GM23338 (cell line): Measurements from ENCODE around the gene THRB. TPM values are rescaled to one million over a fixed set of nuclear protein-coding genes. Genes with fewer than 3 reads are reported as not detected.

Experiments
- ATAC-seq: fragments of 200-7000 bp; cut with Tn5 transposase; 3 replicates; pipeline ENCODE4 v1.9.1; 2020
- DNase-seq: peaks from one replicate; pipeline ENCODE4 v3.0.0-alpha.2; 2015; ENCODE audit warnings: low spot score
- H2AFZ ChIP-seq: fragments of 200-600 bp; sonication (generic); 2 replicates; pipeline ENCODE4 v1.8.0; 2016; ENCODE audit warnings: antibody characterized with exemption, mild to moderate bottlenecking, moderate library complexity
- H3F3A ChIP-seq: fragments of 200-600 bp; sonication (generic); replicated peaks from 2 replicates; pipeline ENCODE4 v1.8.0; 2017; ENCODE audit warnings: antibody characterized with exemption, mixed run types, low read depth
- H3K27ac ChIP-seq: fragments of 200-600 bp; sonication (generic); 2 replicates; pipeline ENCODE4 v1.6.1; 2016; ENCODE audit warnings: low read depth
- H3K27me3 ChIP-seq: fragments of 200-600 bp; sonication (generic); 2 replicates; pipeline ENCODE4 v1.8.0; 2016; ENCODE audit warnings: mild to moderate bottlenecking, mixed run types, moderate library complexity; ENCODE audit not compliant: insufficient read depth
- H3K36me3 ChIP-seq: fragments of 200-600 bp; sonication (generic); 2 replicates; pipeline ENCODE4 v1.8.0; 2016; ENCODE audit warnings: mild to moderate bottlenecking; ENCODE audit not compliant: insufficient read depth
- H3K4me1 ChIP-seq: fragments of 200-600 bp; sonication (generic); 2 replicates; pipeline ENCODE4 v1.8.0; 2016; ENCODE audit warnings: mild to moderate bottlenecking, moderate library complexity; ENCODE audit not compliant: insufficient read depth
- H3K4me2 ChIP-seq: fragments of 200-600 bp; sonication (generic); 2 replicates; pipeline ENCODE4 v1.7.1; 2017; ENCODE audit warnings: mixed run types
- H3K4me3 ChIP-seq: fragments of 200-600 bp; sonication (generic); 2 replicates; pipeline ENCODE4 v1.6.1; 2016; ENCODE audit warnings: mixed run types
- H3K79me2 ChIP-seq: fragments of 200-600 bp; sonication (generic); replicated peaks from 2 replicates; pipeline ENCODE4 v1.8.0; 2017; ENCODE audit warnings: mild to moderate bottlenecking; ENCODE audit not compliant: insufficient read depth
- H3K9me2 ChIP-seq: fragments of 200-600 bp; sonication (generic); 2 replicates; pipeline ENCODE4 v1.8.0; 2017; ENCODE audit not compliant: insufficient read depth
- H4K20me1 ChIP-seq: fragments of 200-600 bp; sonication (generic); replicated peaks from 2 replicates; pipeline ENCODE4 v1.8.0; 2017; ENCODE audit warnings: mild to moderate bottlenecking; ENCODE audit not compliant: insufficient read depth
- H3K27ac Mint-ChIP-seq: 2 replicates; pipeline ENCODE4 v1.8.0; 2020; ENCODE audit warnings: inconsistent platforms, mild to moderate bottlenecking, moderate library complexity, mixed read lengths
- H3K27me3 Mint-ChIP-seq: 3 replicates; pipeline ENCODE4 v1.8.0; 2022; ENCODE audit warnings: low read depth, mild to moderate bottlenecking, moderate library complexity, mixed read lengths, inconsistent platforms; ENCODE audit not compliant: insufficient read depth, poor library complexity
- H3K36me3 Mint-ChIP-seq: 3 replicates; pipeline ENCODE4 v1.8.0; 2021; ENCODE audit warnings: low read depth, mild to moderate bottlenecking, inconsistent platforms, moderate library complexity, mixed read lengths
- H3K4me1 Mint-ChIP-seq: 3 replicates; pipeline ENCODE4 v1.8.0; 2020; ENCODE audit warnings: mild to moderate bottlenecking, inconsistent platforms, mixed read lengths
- H3K4me3 Mint-ChIP-seq: 3 replicates; pipeline ENCODE4 v1.8.0; 2021; ENCODE audit warnings: moderate library complexity, mild to moderate bottlenecking, inconsistent platforms, mixed read lengths
- H3K9me3 Mint-ChIP-seq: 3 replicates; pipeline ENCODE4 v1.8.0; 2020; ENCODE audit warnings: moderate library complexity, mild to moderate bottlenecking, inconsistent platforms, mixed read lengths
- CTCF ChIP-seq, 2 experiments: fragments of 200-600 bp in 1 of 2; sonication (generic) in 1 of 2; conservative IDR thresholded peaks; 2 replicates each; pipeline versions ENCODE4 v1.5.1 to v1.6.1; 2016 to 2017; ENCODE audit warnings: antibody characterized with exemption in 2 of 2, low read depth in 2 of 2, mild to moderate bottlenecking in 2 of 2, moderate library complexity in 1 of 2
- EZH2 ChIP-seq: fragments of 200-600 bp; sonication (generic); IDR thresholded peaks from one replicate; pipeline ENCODE4 v1.8.0; 2017; ENCODE audit warnings: antibody characterized with exemption, mild to moderate bottlenecking, low read depth; ENCODE audit not compliant: unreplicated experiment
- EZH2phosphoT487 ChIP-seq: fragments of 200-600 bp; sonication (generic); IDR thresholded peaks from one replicate; pipeline ENCODE4 v1.8.1; 2018; ENCODE audit warnings: antibody characterized with exemption; ENCODE audit not compliant: unreplicated experiment
- NANOG ChIP-seq: IDR thresholded peaks from 2 replicates; pipeline ENCODE4 v1.6.1; 2016; ENCODE audit warnings: antibody characterized with exemption, borderline replicate concordance
- STAT1 ChIP-seq: IDR thresholded peaks from one replicate; pipeline ENCODE4 v1.6.1; 2016; ENCODE audit warnings: antibody characterized with exemption; ENCODE audit not compliant: unreplicated experiment
- ZNF114 ChIP-seq: fragments of 250-450 bp; sonication (Bioruptor Pico); IDR thresholded peaks from 2 replicates; pipeline ENCODE4 v1.5.0; 2020; ENCODE audit warnings: mild to moderate bottlenecking, moderate library complexity
- ZNF331 ChIP-seq: fragments of 250-450 bp; sonication (Bioruptor Pico); IDR thresholded peaks from 2 replicates; pipeline ENCODE4 v1.5.0; 2020; ENCODE audit warnings: low read depth, mild to moderate bottlenecking, moderate library complexity
- polyA plus RNA-seq: library from polyadenylated mRNA; unstranded; fragments of >200 nt; fragmentation: Nextera tagmentation; extraction: Ambion mirVana; gene quantifications from 2 replicates; pipeline ENCODE4 v1.2.1, GENCODE V29; 2016
- total RNA-seq: library from RNA; depleted of rRNA; stranded (reverse); fragments of >200 nt; shearing (Covaris generic); gene quantifications from 2 replicates; pipeline ENCODE4 v1.2.3, GENCODE V29; 2014
- TF ChIP-seq, protein P1 (sequence below): IDR thresholded peaks from one replicate; pipeline ENCODE4 v1.6.1; 2018; ENCODE audit warnings: antibody characterized with exemption; ENCODE audit not compliant: unreplicated experiment
- TF ChIP-seq, protein P2 (sequence below): IDR thresholded peaks from 2 replicates; pipeline ENCODE4 v1.6.1; 2016; ENCODE audit warnings: antibody characterized with exemption

THRB gene
- total and polyA plus RNA-seq, 2 experiments from 2014 or later: 1.7 to 3.2 TPM

- TF ChIP-seq, protein P1, sequence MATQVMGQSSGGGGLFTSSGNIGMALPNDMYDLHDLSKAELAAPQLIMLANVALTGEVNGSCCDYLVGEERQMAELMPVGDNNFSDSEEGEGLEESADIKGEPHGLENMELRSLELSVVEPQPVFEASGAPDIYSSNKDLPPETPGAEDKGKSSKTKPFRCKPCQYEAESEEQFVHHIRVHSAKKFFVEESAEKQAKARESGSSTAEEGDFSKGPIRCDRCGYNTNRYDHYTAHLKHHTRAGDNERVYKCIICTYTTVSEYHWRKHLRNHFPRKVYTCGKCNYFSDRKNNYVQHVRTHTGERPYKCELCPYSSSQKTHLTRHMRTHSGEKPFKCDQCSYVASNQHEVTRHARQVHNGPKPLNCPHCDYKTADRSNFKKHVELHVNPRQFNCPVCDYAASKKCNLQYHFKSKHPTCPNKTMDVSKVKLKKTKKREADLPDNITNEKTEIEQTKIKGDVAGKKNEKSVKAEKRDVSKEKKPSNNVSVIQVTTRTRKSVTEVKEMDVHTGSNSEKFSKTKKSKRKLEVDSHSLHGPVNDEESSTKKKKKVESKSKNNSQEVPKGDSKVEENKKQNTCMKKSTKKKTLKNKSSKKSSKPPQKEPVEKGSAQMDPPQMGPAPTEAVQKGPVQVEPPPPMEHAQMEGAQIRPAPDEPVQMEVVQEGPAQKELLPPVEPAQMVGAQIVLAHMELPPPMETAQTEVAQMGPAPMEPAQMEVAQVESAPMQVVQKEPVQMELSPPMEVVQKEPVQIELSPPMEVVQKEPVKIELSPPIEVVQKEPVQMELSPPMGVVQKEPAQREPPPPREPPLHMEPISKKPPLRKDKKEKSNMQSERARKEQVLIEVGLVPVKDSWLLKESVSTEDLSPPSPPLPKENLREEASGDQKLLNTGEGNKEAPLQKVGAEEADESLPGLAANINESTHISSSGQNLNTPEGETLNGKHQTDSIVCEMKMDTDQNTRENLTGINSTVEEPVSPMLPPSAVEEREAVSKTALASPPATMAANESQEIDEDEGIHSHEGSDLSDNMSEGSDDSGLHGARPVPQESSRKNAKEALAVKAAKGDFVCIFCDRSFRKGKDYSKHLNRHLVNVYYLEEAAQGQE: no peak
- no peak for TF ChIP-seq ZNF114 (CRISPR knock-in tag)
- TF ChIP-seq EZH2: no peak
- TF ChIP-seq, protein P2, sequence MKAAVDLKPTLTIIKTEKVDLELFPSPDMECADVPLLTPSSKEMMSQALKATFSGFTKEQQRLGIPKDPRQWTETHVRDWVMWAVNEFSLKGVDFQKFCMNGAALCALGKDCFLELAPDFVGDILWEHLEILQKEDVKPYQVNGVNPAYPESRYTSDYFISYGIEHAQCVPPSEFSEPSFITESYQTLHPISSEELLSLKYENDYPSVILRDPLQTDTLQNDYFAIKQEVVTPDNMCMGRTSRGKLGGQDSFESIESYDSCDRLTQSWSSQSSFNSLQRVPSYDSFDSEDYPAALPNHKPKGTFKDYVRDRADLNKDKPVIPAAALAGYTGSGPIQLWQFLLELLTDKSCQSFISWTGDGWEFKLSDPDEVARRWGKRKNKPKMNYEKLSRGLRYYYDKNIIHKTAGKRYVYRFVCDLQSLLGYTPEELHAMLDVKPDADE: no peak
- no peak for TF ChIP-seq CTCF (conservative IDR thresholded peaks at IDR 0.05; ENCODE audit: low read depth in 2 of 2)
- TF ChIP-seq NANOG: no peak
- no peak for TF ChIP-seq EZH2phosphoT487
Measured at GRCh38 chr3:24339266-24339825, 155.3 kb downstream of the THRB start (continued).

- H3F3A ChIP-seq: no peaks in the 10 kb centered on the region
- no peaks in the 10 kb centered on the region for H3K27me3 ChIP-seq
- no peak overlapping the region for H3K27ac ChIP-seq
- no peak for ATAC-seq
- H3K79me2 ChIP-seq: no peaks in the 10 kb centered on the region
- no peaks in the 10 kb centered on the region for H3K4me1 ChIP-seq
- H3K9me3 Mint-ChIP-seq: no peaks in the 10 kb centered on the region
- H3K4me3 ChIP-seq: no peak overlapping the region
- H3K27ac Mint-ChIP-seq: no peak overlapping the region
- H3K36me3 Mint-ChIP-seq: no peaks in the 10 kb centered on the region
- no peaks in the 10 kb centered on the region for H3K36me3 ChIP-seq
- no peaks in the 10 kb centered on the region for H3K9me2 ChIP-seq
- no peak overlapping the region for H2AFZ ChIP-seq
- DNase-seq: no peak
- no peak overlapping the region for H3K4me2 ChIP-seq
- no peak overlapping the region for H3K4me3 Mint-ChIP-seq
- no peaks in the 10 kb centered on the region for H3K27me3 Mint-ChIP-seq
- H4K20me1 ChIP-seq: no peaks in the 10 kb centered on the region
- H3K4me1 Mint-ChIP-seq: 0 out of 3 replicates have a peak, but pooled peaks cover 3% of the 10 kb centered on the region
- TF ChIP-seq ZNF114 (CRISPR knock-in tag): no peak
- no peak for TF ChIP-seq STAT1
- no peak for TF ChIP-seq CTCF (conservative IDR thresholded peaks at IDR 0.05; ENCODE audit: low read depth in 2 of 2)
- TF ChIP-seq ZNF331 (CRISPR knock-in tag): no peak
- TF ChIP-seq, protein P2: no peak
Measured at GRCh38 chr3:24338409-24339130, 156.1 kb downstream of the THRB start.
